IPS-20b (cell line): ENCODE data around the gene KCNMB1.

Source experiments
- H3K27ac ChIP-seq: one replicate; pipeline ENCODE4 v1.5.1; 2013; ENCODE audit warnings: low read length
- H3K27me3 ChIP-seq: 2 replicates; pipeline ENCODE4 v1.6.1; 2013; ENCODE audit warnings: mild to moderate bottlenecking, low read length, inconsistent platforms; ENCODE audit not compliant: insufficient read depth
- H3K36me3 ChIP-seq: 2 replicates; pipeline ENCODE4 v1.6.1; 2013; ENCODE audit warnings: low read depth, mild to moderate bottlenecking, inconsistent platforms, low read length, moderate library complexity; ENCODE audit not compliant: insufficient read depth
- H3K4me1 ChIP-seq: 2 replicates; pipeline ENCODE4 v1.6.1; 2013; ENCODE audit warnings: mild to moderate bottlenecking, control low read depth, inconsistent platforms, low read length, moderate library complexity; ENCODE audit not compliant: insufficient read depth
- H3K4me3 ChIP-seq: 2 replicates; pipeline ENCODE4 v1.5.1; 2013; ENCODE audit warnings: mild to moderate bottlenecking, low read length, inconsistent platforms
- H3K9ac ChIP-seq: 2 replicates; pipeline ENCODE4 v1.6.1; 2013; ENCODE audit warnings: low read depth, mild to moderate bottlenecking, inconsistent platforms, low read length, moderate library complexity
- H3K9me3 ChIP-seq: 2 replicates; pipeline ENCODE4 v1.6.1; 2013; ENCODE audit warnings: mild to moderate bottlenecking, low read depth, low read length, inconsistent platforms; ENCODE audit not compliant: insufficient read depth

The KCNMB1 gene, protein sequence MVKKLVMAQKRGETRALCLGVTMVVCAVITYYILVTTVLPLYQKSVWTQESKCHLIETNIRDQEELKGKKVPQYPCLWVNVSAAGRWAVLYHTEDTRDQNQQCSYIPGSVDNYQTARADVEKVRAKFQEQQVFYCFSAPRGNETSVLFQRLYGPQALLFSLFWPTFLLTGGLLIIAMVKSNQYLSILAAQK

DNA sequence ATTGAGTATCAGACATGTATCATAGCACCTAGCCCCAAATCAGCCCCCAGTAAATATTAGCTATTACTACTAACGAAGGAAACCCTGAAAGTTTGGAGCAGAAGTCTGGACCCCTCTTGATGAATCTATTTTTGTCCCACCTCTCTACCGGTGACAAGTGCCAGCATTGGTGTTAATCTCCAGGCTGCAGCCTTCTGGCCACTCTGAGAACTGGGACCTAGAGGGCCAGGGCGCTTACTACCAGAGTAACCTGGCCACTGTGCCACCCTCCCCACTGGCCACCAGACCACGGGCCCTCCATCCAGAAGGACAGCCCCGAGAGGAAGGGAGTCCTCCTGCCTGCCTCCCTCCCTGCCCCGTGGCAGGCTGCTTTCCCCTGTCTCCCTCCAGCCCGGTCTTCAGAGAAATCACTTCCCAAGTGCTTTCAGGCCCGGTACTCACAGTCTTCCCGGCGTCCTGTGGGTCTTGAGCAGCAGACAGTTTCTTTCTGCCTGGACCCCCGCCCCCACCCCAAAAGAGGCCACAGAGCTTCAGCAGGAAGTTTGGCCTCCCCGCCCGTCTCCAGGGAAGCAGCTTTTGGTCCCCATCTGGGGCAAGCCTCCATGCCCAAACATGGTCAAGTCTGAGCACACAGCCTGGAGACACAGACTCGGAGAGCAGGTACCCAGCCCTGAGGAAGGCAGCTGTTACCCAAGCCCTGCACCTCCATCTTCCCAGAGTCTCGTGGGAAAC is at the start of gene KCNMB1:
Gene KCNMB1, minus strand, starts transcription at position 550 of the 732 bp plus-strand sequence. CDS start 3,920 bp downstream, outside the sequence.
- no peak within 1 kb of the TSS for H3K27ac ChIP-seq
- no peaks in the 10 kb centered on the region for H3K9me3 ChIP-seq
- no peaks in the 10 kb centered on the region for H3K27me3 ChIP-seq
- peak within 1 kb of the TSS; percentile 31; the same call in 1 of the 2 replicates for H3K9ac ChIP-seq
- H3K4me1 ChIP-seq, result peaks cover 14% of the 10 kb centered on the region
- H3K4me3 ChIP-seq, result no peak within 1 kb of the TSS
- no peaks in the 10 kb centered on the region for H3K36me3 ChIP-seq

- H3K4me3 ChIP-seq, result no peak overlapping the region
- no peaks in the 10 kb centered on the region for H3K9me3 ChIP-seq
- no peak overlapping the region for H3K9ac ChIP-seq
- H3K27ac ChIP-seq, result no peak overlapping the region
- no peaks in the 10 kb centered on the region for H3K36me3 ChIP-seq
- H3K27me3 ChIP-seq, result no peaks in the 10 kb centered on the region; the same call in 1 of the 2 replicates
- peaks cover 10% of the 10 kb centered on the region; the same call in 1 of the 2 replicates for H3K4me1 ChIP-seq
Measured at GRCh38 chr5:170438581-170438980, 49.4 kb upstream of the KCNMB1 start.

GRCh38 chr5:170437621-170438375 is 48.6 kb upstream of the KCNMB1 start:
- Histone ChIP-seq H3K9ac (no peak overlapping the region), H3K9me3 (no peaks in the 10 kb centered on the region; the same call in 1 of the 2 replicates), H3K27me3 (no peaks in the 10 kb centered on the region; the same call in 1 of the 2 replicates), H3K27ac (no peak overlapping the region), H3K4me3 (no peak overlapping the region), H3K4me1 (peaks cover 10% of the 10 kb centered on the region; the same call in 1 of the 2 replicates), H3K36me3 (no peaks in the 10 kb centered on the region)

GRCh38 chr5:170436335-170436734 is 47.2 kb upstream of the KCNMB1 start:
- no peaks in the 10 kb centered on the region; the same call in 1 of the 2 replicates for H3K9me3 ChIP-seq
- no peaks in the 10 kb centered on the region; the same call in 1 of the 2 replicates for H3K27me3 ChIP-seq
- peaks cover 10% of the 10 kb centered on the region; the same call in 1 of the 2 replicates for H3K4me1 ChIP-seq
- no peaks in the 10 kb centered on the region for H3K36me3 ChIP-seq
- no peak overlapping the region for H3K4me3 ChIP-seq
- H3K9ac ChIP-seq, result no peak overlapping the region
- no peak overlapping the region for H3K27ac ChIP-seq

GRCh38 chr5:170434966-170435605 is 45.9 kb upstream of the KCNMB1 start:
- no peaks in the 10 kb centered on the region; the same call in 1 of the 2 replicates for H3K27me3 ChIP-seq
- peaks cover 8% of the 10 kb centered on the region; the same call in 1 of the 2 replicates for H3K4me1 ChIP-seq
- H3K36me3 ChIP-seq, result no peaks in the 10 kb centered on the region
- H3K9ac ChIP-seq, result no peak overlapping the region
- no peaks in the 10 kb centered on the region; the same call in 1 of the 2 replicates for H3K9me3 ChIP-seq
- H3K4me3 ChIP-seq, result no peak overlapping the region
- H3K27ac ChIP-seq, result no peak overlapping the region

- Histone ChIP-seq H3K36me3 (no peaks in the 10 kb centered on the region), H3K4me1 (no peaks in the 10 kb centered on the region), H3K9ac (no peak overlapping the region), H3K27ac (no peak overlapping the region), H3K9me3 (no peaks in the 10 kb centered on the region; the same call in 1 of the 2 replicates), H3K27me3 (no peaks in the 10 kb centered on the region; the same call in 1 of the 2 replicates), H3K4me3 (no peak overlapping the region)
Measured at GRCh38 chr5:170432669-170433068, 43.5 kb upstream of the KCNMB1 start.

GRCh38 chr5:170431571-170431970 is 42.4 kb upstream of the KCNMB1 start:
- Histone ChIP-seq H3K27me3 (no peaks in the 10 kb centered on the region), H3K36me3 (no peaks in the 10 kb centered on the region), H3K4me1 (no peaks in the 10 kb centered on the region), H3K27ac (no peak overlapping the region), H3K4me3 (no peak overlapping the region), H3K9ac (no peak overlapping the region), H3K9me3 (no peaks in the 10 kb centered on the region; the same call in 1 of the 2 replicates)

GRCh38 chr5:170430866-170431437 is 41.8 kb upstream of the KCNMB1 start:
- Histone ChIP-seq H3K4me3 (no peak overlapping the region), H3K9me3 (no peaks in the 10 kb centered on the region; the same call in 1 of the 2 replicates), H3K27me3 (no peaks in the 10 kb centered on the region), H3K9ac (no peak overlapping the region), H3K27ac (no peak overlapping the region), H3K36me3 (no peaks in the 10 kb centered on the region), H3K4me1 (no peaks in the 10 kb centered on the region)

DNA sequence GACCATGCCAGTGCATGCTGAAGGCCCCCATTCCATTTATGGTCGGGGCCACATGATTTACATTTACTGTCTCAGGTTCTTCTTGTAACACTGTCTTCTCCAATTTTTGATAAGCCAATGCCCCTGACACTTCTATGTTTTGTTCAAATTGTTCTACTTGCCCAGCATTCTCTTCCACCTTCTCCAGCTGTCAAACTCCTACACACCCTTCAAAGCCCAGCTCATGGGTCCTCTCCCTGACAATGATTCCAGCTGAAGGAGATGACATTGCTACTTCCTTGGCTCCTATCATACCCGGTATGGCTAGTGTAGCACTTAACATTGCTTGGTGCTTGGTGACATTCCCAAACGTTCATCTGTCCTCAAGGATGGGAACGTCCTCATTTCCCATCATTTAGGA is 41.1 kb upstream of the KCNMB1 start:
- H3K9ac ChIP-seq, result no peak overlapping the region
- no peak overlapping the region for H3K27ac ChIP-seq
- H3K4me3 ChIP-seq, result no peak overlapping the region

DNA sequence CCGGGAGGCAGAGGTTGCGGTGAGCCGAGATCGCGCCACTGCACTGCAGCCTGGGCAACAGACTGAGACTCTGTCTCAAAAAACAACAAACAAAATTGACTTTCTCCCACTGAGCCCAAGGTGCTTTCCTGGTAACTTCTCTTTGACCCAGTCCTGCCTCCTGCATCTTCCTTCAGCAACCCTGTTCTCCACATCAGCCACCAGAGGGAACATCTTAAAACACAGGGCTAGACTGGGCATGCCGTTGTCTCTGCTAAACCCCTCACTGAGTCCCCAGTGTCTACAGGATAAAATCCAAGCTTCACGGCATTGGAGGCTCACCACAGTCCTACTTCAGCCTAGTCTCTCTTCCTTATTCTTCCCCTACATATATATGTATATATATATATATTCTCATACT is 39.8 kb upstream of the KCNMB1 start:
- Histone ChIP-seq H3K9ac (no peak overlapping the region), H3K4me3 (no peak overlapping the region), H3K36me3 (no peaks in the 10 kb centered on the region), H3K27ac (no peak overlapping the region), H3K27me3 (no peaks in the 10 kb centered on the region), H3K4me1 (no peaks in the 10 kb centered on the region), H3K9me3 (no peaks in the 10 kb centered on the region; the same call in 1 of the 2 replicates)

More for the DNA sequence above, 41.1 kb upstream of the KCNMB1 start:
- Histone ChIP-seq H3K36me3 (no peaks in the 10 kb centered on the region), H3K4me1 (no peaks in the 10 kb centered on the region), H3K9me3 (no peaks in the 10 kb centered on the region; the same call in 1 of the 2 replicates), H3K27me3 (no peaks in the 10 kb centered on the region)
